GM19372 (cell line): ENCODE results near the gene DENND4C.
"Not testable (repeated sequence)": the region's sequence is repeated elsewhere in the genome, so short reads cannot be mapped to it uniquely, and the experiment has no call there.

Experiments
- ATAC-seq: cut with Tn5 transposase; IDR thresholded peaks from one replicate; pipeline ENCODE4 v1.9.1; 2021; ENCODE audit warnings: mild to moderate bottlenecking, low read depth, moderate library complexity; ENCODE audit not compliant: unreplicated experiment

The DENND4C gene

GRCh38 chr9:19230355-19231125 lies at the start of gene DENND4C:
Gene DENND4C, plus strand, starts transcription at chr9:19230693. Its CDS starts 45,482 bp downstream, at chr9:19276175.
- peak; percentile 83 for ATAC-seq

GRCh38 chr9:19180991-19181390 lies 49.5 kb upstream of the DENND4C start:
- ATAC-seq = no peak

GRCh38 chr9:19181561-19181960 lies 48.9 kb upstream of the DENND4C start:
- ATAC-seq = no peak

DNA sequence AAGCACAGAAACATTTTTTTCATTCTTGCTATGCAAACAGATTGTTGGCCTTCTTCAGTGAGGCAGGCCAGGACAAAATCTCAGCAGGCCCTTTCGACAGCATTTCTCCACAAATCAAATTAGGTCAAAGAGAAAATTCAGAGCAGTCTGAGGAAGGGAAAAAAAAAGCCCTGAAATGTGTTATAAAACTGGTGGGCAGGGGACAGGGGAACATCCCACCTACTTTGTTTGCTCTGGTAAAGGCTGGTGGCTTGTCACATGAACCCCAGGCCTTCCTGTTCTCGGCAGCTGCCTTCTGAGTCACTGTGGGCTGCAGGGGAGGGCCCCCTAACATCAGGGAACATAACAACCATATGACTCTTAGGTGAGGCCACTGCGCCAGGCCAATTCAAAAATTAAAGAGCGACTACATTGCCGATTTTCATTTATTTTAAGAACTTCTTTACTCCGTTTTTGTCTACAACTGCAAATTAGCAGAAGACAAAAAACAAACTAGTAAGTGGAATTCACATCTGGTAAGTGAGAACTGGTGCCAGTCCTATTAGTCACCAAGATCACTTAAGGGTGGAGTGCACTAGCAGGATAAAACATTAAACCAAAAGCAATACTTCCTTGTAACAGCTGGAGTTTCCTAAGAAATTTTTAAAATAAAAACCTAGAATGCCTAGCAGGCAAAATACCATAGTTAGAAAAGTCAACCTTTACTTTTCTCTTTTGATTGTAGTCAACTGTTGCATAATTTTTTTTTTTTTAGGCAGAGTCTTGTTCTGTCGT lies 46.2 kb upstream of the DENND4C start:
- ATAC-seq = peak; percentile 99

DNA sequence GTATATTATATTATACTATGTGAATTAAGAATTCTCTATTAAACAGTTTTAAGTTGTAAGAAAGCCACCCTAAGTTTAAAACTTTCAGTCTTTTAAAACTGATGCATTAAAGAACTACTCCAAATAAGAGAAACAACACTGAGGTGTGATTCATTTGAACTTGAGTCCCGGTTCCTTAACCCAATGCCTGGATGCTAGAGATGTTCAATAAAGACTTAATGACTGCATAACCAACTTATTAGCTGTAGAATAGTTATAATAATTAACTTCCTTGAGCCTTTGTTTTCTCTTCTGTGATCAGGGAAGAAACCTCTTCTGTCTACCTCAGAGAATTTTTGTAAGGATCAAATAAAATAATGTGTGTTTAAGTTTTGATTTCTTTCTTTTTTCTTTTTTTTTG lies 45.3 kb upstream of the DENND4C start:
- ATAC-seq = no peak

DNA sequence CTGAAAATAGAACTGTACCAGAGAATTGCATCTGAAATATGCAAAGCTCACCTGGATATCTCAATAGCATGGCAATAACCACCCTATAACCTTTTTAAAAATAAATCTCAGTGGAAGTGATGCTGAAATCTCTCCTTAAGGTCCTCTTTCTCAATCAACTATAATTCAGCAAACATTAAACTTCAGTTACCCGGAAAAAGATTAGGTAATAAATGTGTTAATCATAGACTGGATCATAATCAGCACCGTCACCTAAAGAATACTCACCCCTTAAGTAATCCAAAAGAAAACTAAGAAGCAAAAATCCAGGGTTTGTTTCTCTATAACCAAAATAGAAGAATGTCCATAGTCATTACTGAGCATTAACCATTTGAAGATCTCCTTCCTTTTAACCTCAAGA lies 44.3 kb upstream of the DENND4C start:
- no peak for ATAC-seq

- ATAC-seq = no peak
These were observed 41.7 kb upstream of the DENND4C start for GRCh38 chr9:19188771-19189170.

- ATAC-seq = no peak
These were observed 38.1 kb upstream of the DENND4C start for GRCh38 chr9:19192202-19193028.

- no peak for ATAC-seq
These were observed 37.5 kb upstream of the DENND4C start for GRCh38 chr9:19193029-19193324.

DNA sequence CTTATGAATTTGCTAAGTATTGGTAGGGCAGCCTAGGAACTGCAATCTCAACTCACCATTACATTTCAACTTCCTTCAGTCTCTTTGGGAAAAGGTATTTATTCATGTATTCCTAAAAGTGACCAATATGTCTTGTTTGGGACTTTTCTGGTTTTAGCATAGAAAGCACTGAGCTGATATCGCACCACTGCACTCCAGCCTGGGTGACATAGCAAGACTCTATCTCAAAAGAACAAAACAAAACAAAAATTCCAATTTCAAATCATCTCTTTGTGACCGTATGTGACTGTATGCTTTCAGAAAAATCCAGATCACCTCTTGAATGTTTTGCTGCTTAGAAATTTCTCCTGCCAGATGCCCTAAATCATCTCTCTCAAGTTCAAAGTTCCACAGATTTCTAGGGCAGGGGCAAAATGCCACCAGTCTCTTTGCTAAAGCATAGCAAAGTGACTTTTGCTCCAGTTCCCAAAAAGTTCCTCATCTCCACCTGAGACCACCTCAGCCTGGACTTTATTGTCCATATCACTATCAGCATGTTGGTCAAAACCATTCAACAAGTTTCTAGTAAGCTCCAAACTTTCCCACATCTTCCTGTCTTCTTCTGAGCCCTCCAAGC lies 37.0 kb upstream of the DENND4C start:
- not testable (repeated sequence) for ATAC-seq

DNA sequence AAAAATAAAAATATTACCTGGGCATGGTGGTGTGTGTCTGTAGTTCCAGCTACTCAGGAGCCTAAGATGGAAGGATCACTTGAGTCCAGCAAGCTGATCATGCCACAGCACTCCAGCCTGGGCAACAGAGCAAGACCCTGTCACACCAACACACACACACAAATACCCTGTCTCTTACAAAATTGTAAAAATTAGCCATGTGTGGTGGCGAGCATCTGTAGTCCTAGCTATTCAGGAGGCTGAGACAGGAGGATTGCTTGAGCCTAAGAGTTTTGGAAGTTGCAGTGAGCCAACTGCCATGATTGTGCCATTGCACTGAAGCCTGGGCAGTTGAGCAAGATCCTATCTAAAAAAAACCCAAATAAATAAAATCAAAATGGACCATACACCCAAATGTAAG lies 32.1 kb upstream of the DENND4C start:
- no peak for ATAC-seq

- no peak for ATAC-seq
These were observed 31.5 kb upstream of the DENND4C start for GRCh38 chr9:19199012-19199411.

GRCh38 chr9:19200229-19200628 lies 30.3 kb upstream of the DENND4C start:
- no peak for ATAC-seq

GRCh38 chr9:19201899-19202891 lies 28.3 kb upstream of the DENND4C start:
- no peak for ATAC-seq

GRCh38 chr9:19203058-19203457 lies 27.4 kb upstream of the DENND4C start:
- no peak for ATAC-seq

DNA sequence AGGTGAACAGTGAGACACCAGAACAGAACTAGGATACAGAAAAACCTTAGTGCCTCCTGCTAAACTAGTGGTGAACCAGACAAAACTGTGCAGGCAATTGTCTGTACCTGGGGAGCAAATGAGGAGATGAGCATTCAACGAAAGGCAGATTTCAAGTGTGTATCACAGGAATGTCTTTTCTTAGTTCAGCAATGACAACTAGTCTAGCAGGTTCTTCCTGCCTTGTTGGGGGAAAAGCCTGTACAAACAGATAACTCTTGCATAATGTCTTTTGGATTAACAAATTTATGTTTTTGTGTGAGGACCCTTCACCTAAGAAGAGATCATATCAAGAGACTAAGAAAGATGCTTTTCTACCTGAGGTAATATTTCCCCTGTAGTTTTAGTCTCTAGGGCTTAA lies 21.8 kb upstream of the DENND4C start:
- no peak for ATAC-seq

GRCh38 chr9:19209188-19209587 lies 21.3 kb upstream of the DENND4C start:
- ATAC-seq = no peak

DNA sequence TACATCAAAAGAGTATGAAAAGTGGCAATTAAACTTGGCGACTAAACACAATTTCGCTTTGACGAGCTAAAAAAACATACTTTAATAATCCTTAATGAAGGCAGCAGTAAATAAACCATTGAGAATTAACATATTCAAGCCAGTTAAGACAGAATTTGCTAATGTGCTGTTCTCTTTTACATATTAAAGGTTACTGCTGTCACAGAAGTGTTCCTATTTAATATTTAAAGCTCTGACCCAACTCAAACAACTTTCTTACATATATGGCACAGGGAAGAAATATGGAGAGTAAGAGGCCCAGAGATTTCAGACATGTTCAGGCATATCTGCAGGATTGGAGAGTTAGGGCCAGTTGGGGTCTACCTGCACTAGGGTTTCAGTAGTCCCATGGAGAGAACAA lies 16.7 kb upstream of the DENND4C start:
- ATAC-seq = no peak

GRCh38 chr9:19216466-19216865 lies 14.0 kb upstream of the DENND4C start:
- no peak for ATAC-seq

- no peak for ATAC-seq
These were observed 9.2 kb upstream of the DENND4C start for GRCh38 chr9:19221326-19221725.
